Astrocyte (in vitro differentiated cells and primary cell): ENCODE data around the gene EDC3. TPM values are rescaled to one million over a fixed set of nuclear protein-coding genes. Genes with fewer than 3 reads are reported as not detected.
A peak's percentile ranks its signal among the peaks of the same experiment; 100 is the strongest.

Experiments
- DNase-seq: peaks from one replicate; pipeline ENCODE4 v3.0.0-alpha.2; 2010; ENCODE audit warnings: low read depth
- FAIRE-seq: peaks from 2 replicates; lab custom pipeline; 2011; peaks lifted over from hg19 to GRCh38; lab: Jason Lieb, UNC
- H2AFZ ChIP-seq: 2 replicates; pipeline ENCODE4 v1.6.0; 2012; ENCODE audit warnings: low read depth, low read length, inconsistent platforms
- H3K27ac ChIP-seq: 2 replicates; pipeline ENCODE4 v1.5.1; 2011; ENCODE audit warnings: low read depth, low read length, inconsistent platforms
- H3K27me3 ChIP-seq: 2 replicates; pipeline ENCODE4 v1.6.0; 2011; ENCODE audit warnings: low read length, inconsistent platforms; ENCODE audit not compliant: insufficient read depth
- H3K36me3 ChIP-seq: 2 replicates; pipeline ENCODE4 v1.5.1; 2011; ENCODE audit warnings: low read length, inconsistent platforms; ENCODE audit not compliant: insufficient read depth
- H3K4me1 ChIP-seq: 2 replicates; pipeline ENCODE4 v1.5.1; 2011; ENCODE audit warnings: low read length, inconsistent platforms; ENCODE audit not compliant: insufficient read depth
- H3K4me2 ChIP-seq: 2 replicates; pipeline ENCODE4 v1.6.0; 2012; ENCODE audit warnings: low read length, inconsistent platforms
- H3K4me3 ChIP-seq: 2 replicates; pipeline ENCODE4 v1.5.1; 2011; ENCODE audit warnings: low read depth, mild to moderate bottlenecking, low read length, inconsistent platforms; ENCODE audit not compliant: insufficient read depth
- H3K79me2 ChIP-seq: 2 replicates; pipeline ENCODE4 v1.6.0; 2012; ENCODE audit warnings: mild to moderate bottlenecking, low read length, inconsistent platforms; ENCODE audit not compliant: insufficient read depth
- H3K9ac ChIP-seq: 2 replicates; pipeline ENCODE4 v1.6.0; 2012; ENCODE audit warnings: mild to moderate bottlenecking, low read length, inconsistent platforms
- H3K9me3 ChIP-seq: 2 replicates; pipeline ENCODE4 v1.5.1; 2012; ENCODE audit warnings: low read depth, mild to moderate bottlenecking, low read length, inconsistent platforms; ENCODE audit not compliant: insufficient read depth
- H4K20me1 ChIP-seq: 2 replicates; pipeline ENCODE4 v1.6.0; 2012; ENCODE audit warnings: low read length, inconsistent platforms; ENCODE audit not compliant: insufficient read depth
- H3K27ac Mint-ChIP-seq: one replicate; pipeline ENCODE4 v1.8.0; 2021; ENCODE audit warnings: mild to moderate bottlenecking, mixed read lengths; ENCODE audit not compliant: unreplicated experiment
- H3K27me3 Mint-ChIP-seq: one replicate; pipeline ENCODE4 v1.8.0; 2021; ENCODE audit warnings: low read depth, mixed read lengths; ENCODE audit not compliant: unreplicated experiment
- H3K36me3 Mint-ChIP-seq: one replicate; pipeline ENCODE4 v1.8.0; 2021; ENCODE audit warnings: low read depth, mixed read lengths; ENCODE audit not compliant: unreplicated experiment
- H3K4me1 Mint-ChIP-seq: one replicate; pipeline ENCODE4 v1.8.0; 2021; ENCODE audit warnings: low read depth, mixed read lengths; ENCODE audit not compliant: unreplicated experiment
- H3K4me3 Mint-ChIP-seq: one replicate; pipeline ENCODE4 v1.8.0; 2021; ENCODE audit warnings: mild to moderate bottlenecking, moderate library complexity, mixed read lengths; ENCODE audit not compliant: unreplicated experiment
- H3K9me3 Mint-ChIP-seq: one replicate; pipeline ENCODE4 v1.8.0; 2021; ENCODE audit warnings: mild to moderate bottlenecking, mixed read lengths; ENCODE audit not compliant: unreplicated experiment
- EZH2 ChIP-seq: IDR thresholded peaks from 2 replicates; pipeline ENCODE4 v1.6.1; 2012; ENCODE audit warnings: mild to moderate bottlenecking, low read length, inconsistent platforms; ENCODE audit not compliant: insufficient read depth
- total RNA-seq: library from RNA; stranded (reverse); gene quantifications from 2 replicates; pipeline ENCODE4 v1.2.1, GENCODE V29; 2021
- TF ChIP-seq, protein P1 (sequence below): IDR thresholded peaks from 2 replicates; pipeline ENCODE4 v1.5.1; 2011; ENCODE audit warnings: low read depth, mild to moderate bottlenecking, inconsistent platforms, low read length, moderate library complexity; ENCODE audit not compliant: insufficient read depth

The EDC3 gene
- total RNA-seq, 1 donor from 2014 or later = 47.6 TPM

DNA sequence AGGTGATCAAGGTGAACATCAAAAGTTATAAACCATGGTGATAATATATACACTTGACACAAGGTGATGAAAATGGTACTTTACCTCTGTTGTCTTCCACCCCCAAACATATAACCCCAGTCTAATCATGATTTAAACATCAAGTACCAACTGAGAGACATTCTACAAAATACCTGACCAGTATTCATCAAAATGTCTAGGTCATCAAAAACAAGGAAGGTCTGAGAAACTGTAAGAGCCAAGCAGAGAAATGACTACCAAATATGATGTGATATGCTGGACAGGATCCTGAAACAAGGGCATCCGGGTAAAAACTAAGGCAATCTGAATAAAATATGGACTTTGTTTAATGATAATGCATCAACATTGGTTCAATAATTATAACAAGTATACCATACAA, 27.8 kb downstream of the EDC3 start:
- no peak for TF ChIP-seq EZH2
- TF ChIP-seq, protein P1, sequence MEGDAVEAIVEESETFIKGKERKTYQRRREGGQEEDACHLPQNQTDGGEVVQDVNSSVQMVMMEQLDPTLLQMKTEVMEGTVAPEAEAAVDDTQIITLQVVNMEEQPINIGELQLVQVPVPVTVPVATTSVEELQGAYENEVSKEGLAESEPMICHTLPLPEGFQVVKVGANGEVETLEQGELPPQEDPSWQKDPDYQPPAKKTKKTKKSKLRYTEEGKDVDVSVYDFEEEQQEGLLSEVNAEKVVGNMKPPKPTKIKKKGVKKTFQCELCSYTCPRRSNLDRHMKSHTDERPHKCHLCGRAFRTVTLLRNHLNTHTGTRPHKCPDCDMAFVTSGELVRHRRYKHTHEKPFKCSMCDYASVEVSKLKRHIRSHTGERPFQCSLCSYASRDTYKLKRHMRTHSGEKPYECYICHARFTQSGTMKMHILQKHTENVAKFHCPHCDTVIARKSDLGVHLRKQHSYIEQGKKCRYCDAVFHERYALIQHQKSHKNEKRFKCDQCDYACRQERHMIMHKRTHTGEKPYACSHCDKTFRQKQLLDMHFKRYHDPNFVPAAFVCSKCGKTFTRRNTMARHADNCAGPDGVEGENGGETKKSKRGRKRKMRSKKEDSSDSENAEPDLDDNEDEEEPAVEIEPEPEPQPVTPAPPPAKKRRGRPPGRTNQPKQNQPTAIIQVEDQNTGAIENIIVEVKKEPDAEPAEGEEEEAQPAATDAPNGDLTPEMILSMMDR = no peak
- Histone ChIP-seq H3K27me3 (no peaks in the 10 kb centered on the region), H3K4me3 (no peak overlapping the region), H2AFZ (no peak overlapping the region), H3K4me1 (peaks cover 10% of the 10 kb centered on the region), H4K20me1 (peaks cover 51% of the 10 kb centered on the region), H3K4me2 (no peak overlapping the region), H3K27ac (no peak overlapping the region), H3K9ac (no peak overlapping the region), H3K79me2 (peaks cover 20% of the 10 kb centered on the region), H3K36me3 (peaks cover 13% of the 10 kb centered on the region), H3K9me3 (no peaks in the 10 kb centered on the region)
- H3K4me3 Mint-ChIP-seq = no peak overlapping the region
- peaks cover 13% of the 10 kb centered on the region for H3K4me1 Mint-ChIP-seq
- no peaks in the 10 kb centered on the region for H3K27me3 Mint-ChIP-seq
- H3K27ac Mint-ChIP-seq = no peak overlapping the region
- DNase-seq = no peak
- peaks cover 8% of the 10 kb centered on the region for H3K36me3 Mint-ChIP-seq
- no peak for FAIRE-seq
- H3K9me3 Mint-ChIP-seq = no peaks in the 10 kb centered on the region

DNA sequence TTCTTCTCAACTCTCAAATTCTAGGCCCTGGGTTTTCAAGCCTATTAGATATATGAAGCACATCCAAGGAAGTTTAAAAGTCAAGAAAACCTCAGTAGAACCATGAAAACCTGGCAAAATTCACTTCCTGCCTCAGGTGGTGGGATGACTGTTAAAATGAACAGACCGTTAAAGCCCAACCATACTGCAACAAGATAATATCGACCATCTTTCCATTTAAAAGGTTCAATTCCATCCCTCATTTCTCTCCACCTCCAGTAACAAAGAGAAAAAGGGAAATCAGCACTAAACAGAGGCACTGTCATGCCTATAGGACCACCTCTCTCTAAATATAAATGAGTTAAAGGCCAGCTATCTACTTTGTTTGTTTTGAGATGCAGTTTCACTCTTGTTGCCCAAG, 31.2 kb downstream of the EDC3 start:
- Histone ChIP-seq H3K9me3 (no peaks in the 10 kb centered on the region), H3K4me2 (no peak overlapping the region), H3K27ac (no peak overlapping the region), H2AFZ (no peak overlapping the region), H3K9ac (no peak overlapping the region), H4K20me1 (peaks cover 53% of the 10 kb centered on the region), H3K4me1 (peaks cover 10% of the 10 kb centered on the region), H3K4me3 (no peak overlapping the region), H3K79me2 (peaks cover 40% of the 10 kb centered on the region), H3K36me3 (peaks cover 2% of the 10 kb centered on the region), H3K27me3 (no peaks in the 10 kb centered on the region)
- TF ChIP-seq EZH2 = no peak
- TF ChIP-seq, protein P1 = no peak
- DNase-seq (no peak), FAIRE-seq (no peak)
- H3K9me3 Mint-ChIP-seq = no peaks in the 10 kb centered on the region
- H3K27me3 Mint-ChIP-seq = no peaks in the 10 kb centered on the region
- peaks cover 13% of the 10 kb centered on the region for H3K4me1 Mint-ChIP-seq
- H3K36me3 Mint-ChIP-seq = no peaks in the 10 kb centered on the region
- no peak overlapping the region for H3K4me3 Mint-ChIP-seq
- no peak overlapping the region for H3K27ac Mint-ChIP-seq

DNA sequence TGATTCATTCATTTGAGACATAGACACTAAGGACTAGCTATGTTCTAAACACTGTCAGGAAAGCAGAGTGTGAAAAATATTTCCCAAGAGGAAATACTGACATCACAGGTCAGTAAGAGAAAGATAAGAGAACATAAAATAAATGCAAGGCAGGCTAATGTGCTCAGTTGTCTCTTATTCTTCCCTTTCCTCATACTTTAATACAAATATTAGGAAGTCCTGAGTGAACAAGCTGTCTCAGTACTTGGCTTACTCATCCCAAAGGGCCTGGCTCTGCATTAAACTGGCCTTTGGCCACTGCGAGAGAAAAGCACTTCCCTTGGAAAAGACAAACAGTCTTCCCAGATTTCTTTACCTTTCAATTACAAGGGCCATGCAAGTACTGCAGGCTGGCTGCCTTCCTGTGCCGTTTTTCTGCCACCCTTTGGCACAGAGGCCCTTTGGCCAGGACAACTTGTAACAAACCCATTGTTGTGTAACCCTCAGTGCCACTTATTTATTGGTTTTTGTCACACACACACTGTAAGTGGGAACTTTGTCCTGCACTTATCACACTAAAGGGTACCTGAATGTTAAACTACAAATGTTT, 31.7 kb downstream of the EDC3 start:
- Histone ChIP-seq H3K79me2 (peaks cover 40% of the 10 kb centered on the region), H3K4me2 (peak overlapping the region; percentile 16), H3K4me1 (peaks cover 10% of the 10 kb centered on the region), H3K36me3 (peaks cover 2% of the 10 kb centered on the region), H3K27me3 (no peaks in the 10 kb centered on the region), H3K9me3 (no peaks in the 10 kb centered on the region), H3K9ac (no peak overlapping the region), H3K4me3 (no peak overlapping the region), H3K27ac (no peak overlapping the region), H4K20me1 (peaks cover 53% of the 10 kb centered on the region), H2AFZ (no peak overlapping the region)
- no peak for TF ChIP-seq EZH2
- TF ChIP-seq, protein P1 = no peak
- FAIRE-seq = peak; percentile 34
- Mint-ChIP-seq H3K27ac (peak overlapping the region; percentile 76), H3K9me3 (no peaks in the 10 kb centered on the region), H3K4me1 (peaks cover 13% of the 10 kb centered on the region), H3K27me3 (no peaks in the 10 kb centered on the region), H3K36me3 (no peaks in the 10 kb centered on the region), H3K4me3 (no peak overlapping the region)
- DNase-seq = peak; percentile 37
